NCI-H1092 treated with DMSO at 0.1 percent for 48 hours (cell line): ENCODE results near the gene KRT86.
"Not testable (repeated sequence)": the region's sequence is repeated elsewhere in the genome, so short reads cannot be mapped to it uniquely, and the experiment has no call there.

Source experiments
- DNase-seq: peaks from one replicate; lab custom pipeline; 2025; lab: John Stamatoyannopoulos, UW

Gene KRT86

DNA sequence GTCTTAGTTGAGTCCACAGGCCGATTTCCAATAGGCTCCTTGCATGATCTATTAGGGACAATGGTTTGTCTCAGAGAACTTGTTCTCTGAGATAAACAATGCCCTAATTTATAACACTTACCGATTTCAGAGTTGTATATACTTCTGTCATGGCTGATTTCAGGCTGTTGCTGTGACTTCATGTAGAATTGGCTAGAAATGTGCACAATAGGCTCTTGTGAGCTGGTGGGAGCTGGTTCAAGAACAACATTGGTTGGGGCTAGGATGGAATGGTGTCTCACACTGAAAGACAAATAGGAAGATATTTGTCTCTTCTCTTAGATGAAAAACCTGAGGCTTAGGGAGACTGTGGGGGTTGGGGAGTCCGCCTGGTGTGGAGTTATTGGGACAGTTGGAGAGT, 6.7 kb upstream of the KRT86 start:
- DNase-seq = no peak

- DNase-seq = no peak
These were observed 6.2 kb upstream of the KRT86 start for GRCh38 chr12:52268212-52268611.

DNA sequence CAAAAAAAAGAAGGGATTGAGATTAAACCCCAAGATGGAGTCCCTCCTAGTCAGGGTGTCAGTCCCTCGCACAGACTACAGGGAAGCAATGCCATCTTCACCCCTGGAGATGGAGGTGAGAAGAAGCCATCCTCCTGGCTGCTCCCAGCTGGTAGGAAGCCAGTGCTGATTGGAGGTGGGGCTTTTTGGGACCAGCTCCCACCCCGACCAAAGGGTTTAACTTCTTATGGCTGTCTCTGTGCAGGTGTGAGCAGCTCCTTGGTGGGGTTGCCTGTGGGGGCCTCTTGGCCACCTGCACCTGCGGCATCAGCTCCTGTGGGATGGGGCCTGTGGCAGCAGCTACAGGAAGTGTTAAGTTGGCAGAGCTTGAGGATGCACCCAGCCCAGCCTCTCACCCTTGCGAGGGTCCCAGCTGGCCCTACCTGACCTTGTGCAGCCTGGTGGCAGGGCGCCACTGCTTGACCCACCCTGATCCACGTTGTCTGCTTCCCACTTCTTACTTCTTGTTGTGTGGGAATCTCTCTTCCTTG, 3.8 kb upstream of the KRT86 start:
- no peak for DNase-seq

GRCh38 chr12:52271158-52271557, 3.3 kb upstream of the KRT86 start:
- DNase-seq = no peak

DNA sequence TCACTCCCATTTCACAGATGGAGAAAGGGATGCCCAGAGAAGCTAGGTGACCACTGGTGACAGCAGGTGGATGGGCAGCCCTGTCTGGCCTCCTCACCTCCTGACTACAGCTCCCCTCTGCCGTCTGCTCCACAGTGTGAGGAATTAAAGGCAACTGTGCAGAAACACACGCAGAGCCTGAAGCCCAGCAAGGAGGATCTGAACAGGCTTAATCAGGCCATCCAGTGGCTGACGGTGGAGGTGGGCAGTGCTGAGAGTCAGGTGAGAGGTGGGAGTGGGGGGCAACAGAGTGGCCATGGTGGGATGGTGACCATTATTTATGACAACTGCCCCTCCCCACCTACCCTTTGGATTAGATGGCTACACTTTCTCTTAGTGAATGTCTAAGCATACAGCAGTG, 1.2 kb downstream of the KRT86 start:
- no peak for DNase-seq

DNA sequence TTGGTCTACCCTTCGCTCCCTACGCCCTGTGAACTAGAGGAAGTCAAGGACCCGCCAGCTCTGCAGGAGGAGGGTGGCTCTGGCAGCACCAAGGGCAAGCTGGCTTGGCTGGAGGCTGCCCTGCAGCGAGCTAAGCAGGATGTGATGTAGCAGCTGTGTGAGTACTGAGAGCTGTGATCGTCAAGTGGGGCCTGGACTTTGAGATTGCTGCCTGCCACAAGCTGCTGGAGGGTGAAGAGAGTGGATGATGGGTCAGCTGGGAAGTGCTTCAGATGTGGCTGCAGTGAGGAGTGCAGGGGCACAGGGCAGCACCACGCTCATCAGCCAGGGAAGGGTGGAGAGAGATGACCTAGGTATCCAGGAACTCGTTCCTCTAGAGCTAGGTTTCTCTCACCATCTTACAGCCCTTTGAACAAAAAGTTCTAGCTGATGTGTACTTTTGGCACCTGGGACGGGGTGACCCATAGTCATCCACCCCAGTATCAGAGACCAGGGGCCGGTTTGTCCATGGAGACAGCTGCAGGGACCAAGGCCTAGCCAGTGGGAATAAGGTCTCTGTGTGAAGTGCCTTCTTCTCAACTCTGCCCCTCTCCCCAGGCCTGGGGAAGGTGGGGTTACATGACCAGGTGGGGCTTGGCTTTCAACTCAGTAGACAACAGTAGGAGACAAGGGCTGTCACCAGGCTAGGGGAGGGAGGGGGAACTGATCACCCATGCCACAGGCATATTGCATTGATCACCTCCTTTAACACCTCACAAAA, 3.2 kb downstream of the KRT86 start:
- no peak for DNase-seq

- DNase-seq = peak; percentile 41
These were observed 4.4 kb downstream of the KRT86 start for GRCh38 chr12:52278575-52279421.

GRCh38 chr12:52279422-52280318, 5.2 kb downstream of the KRT86 start:
- DNase-seq = no peak

GRCh38 chr12:52280319-52280795, 5.9 kb downstream of the KRT86 start:
- DNase-seq = no peak

GRCh38 chr12:52280796-52281560, 6.5 kb downstream of the KRT86 start:
- DNase-seq = no peak

- DNase-seq = no peak
These were observed 10.2 kb downstream of the KRT86 start for GRCh38 chr12:52284562-52285171.

- no peak for DNase-seq
These were observed 10.8 kb downstream of the KRT86 start for GRCh38 chr12:52285172-52285745.

GRCh38 chr12:52285851-52286530, 11.5 kb downstream of the KRT86 start:
- no peak for DNase-seq

DNA sequence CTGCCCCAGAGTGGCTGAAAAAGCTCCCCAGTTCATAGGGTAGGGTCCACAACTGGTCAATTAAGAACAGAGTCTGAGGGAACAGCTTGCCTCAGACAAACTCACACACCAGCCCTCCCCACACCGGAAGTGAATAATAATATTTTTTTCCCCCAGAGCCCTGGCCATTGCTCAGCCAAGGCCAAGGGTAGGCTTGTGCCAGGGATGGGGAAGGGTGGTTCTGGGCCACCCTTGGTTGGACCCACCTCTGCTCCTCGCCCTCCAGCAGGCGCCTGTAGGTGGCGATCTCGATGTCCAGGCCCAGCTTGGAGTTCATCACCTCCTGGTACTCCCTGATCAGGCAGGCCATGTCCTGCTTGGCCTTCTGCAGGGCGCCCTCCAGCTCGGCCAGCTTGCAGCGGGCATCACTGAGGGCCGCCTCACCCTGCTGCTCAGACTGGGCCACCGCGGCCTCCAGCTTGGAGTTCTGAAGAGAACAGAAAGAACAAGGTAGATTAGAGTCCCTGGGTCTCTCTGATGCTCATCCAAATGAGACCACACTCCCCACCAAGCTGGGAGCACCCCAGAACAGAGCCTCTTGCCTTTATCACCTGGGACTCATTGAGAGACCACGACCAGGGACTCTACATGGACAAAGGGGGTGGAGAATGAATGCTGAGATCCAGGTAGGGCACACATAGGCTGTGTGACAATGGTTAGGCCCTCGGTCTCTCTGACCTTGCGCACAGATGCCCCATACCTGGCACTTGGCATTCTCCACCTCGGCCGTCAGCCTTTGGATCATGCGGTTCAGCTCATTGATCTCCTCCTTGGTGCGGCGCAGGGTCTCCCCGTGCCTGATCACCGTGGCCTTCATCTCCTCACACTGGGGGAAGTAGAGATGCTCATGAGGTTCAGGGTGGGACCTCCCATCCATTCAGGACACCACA, 12.7 kb downstream of the KRT86 start:
- not testable (repeated sequence) for DNase-seq

- not testable (repeated sequence) for DNase-seq
These were observed 13.7 kb downstream of the KRT86 start for GRCh38 chr12:52287816-52288805.

DNA sequence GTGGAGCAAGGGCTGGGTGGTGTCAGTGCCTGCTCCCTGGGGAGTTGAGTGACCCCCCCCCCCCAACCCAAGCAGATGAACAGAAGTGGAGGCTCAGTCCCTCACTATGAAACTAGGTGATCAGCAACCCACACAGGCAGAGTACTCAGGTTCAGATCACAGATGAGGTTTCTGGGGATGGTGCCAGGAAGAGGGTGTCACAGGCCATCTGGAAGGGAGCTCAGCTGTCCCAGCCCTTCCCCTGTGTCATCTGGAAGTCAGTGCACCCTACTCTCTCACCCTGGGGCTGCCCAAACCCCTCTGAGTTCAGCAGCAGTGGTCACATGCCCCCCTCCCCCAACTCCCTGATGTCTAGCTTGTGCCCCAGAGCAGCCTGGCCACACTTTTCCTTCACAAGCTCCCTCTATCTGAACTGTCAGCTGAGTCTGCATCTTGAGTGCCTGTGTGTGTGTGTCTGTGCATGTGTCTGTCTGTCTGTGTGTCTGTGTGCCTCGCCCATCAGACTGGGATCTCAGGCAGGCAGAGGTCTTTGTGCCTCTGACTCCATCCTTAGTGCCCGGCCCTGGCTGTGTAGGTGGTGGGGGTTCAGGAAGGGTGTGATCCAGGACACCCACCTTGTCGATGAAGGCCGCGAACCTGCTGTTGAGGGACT, 16.2 kb downstream of the KRT86 start:
- DNase-seq = not testable (repeated sequence)
